Mesenchymal stem cell (in vitro differentiated cells and primary cell): ENCODE results near the gene EDA2R.

Source experiments
- DNase-seq: peaks from one replicate; pipeline ENCODE4 v3.0.0-alpha.2; 2013
- H2AFZ ChIP-seq: one replicate; pipeline ENCODE4 v1.6.1; 2013; ENCODE audit warnings: low read depth, mild to moderate bottlenecking, control low read depth, inconsistent platforms, low read length, moderate library complexity
- H2AK5ac ChIP-seq: 2 replicates; pipeline ENCODE4 v1.6.1; 2013; ENCODE audit warnings: low read length, moderate library complexity, mild to moderate bottlenecking, inconsistent platforms; ENCODE audit not compliant: severe bottlenecking
- H2BK120ac ChIP-seq: one replicate; pipeline ENCODE4 v1.6.1; 2013; ENCODE audit warnings: low read depth, mild to moderate bottlenecking, inconsistent platforms, low read length, moderate library complexity
- H2BK12ac ChIP-seq, 2 experiments: one replicate each; pipeline ENCODE4 v1.6.1; 2013; ENCODE audit warnings: inconsistent platforms in 2 of 2, low read length in 2 of 2, mild to moderate bottlenecking in 2 of 2, moderate library complexity in 2 of 2, control low read depth in 1 of 2
- H2BK15ac ChIP-seq: one replicate; pipeline ENCODE4 v1.6.1; 2013; ENCODE audit warnings: mild to moderate bottlenecking, low read depth, inconsistent platforms; ENCODE audit not compliant: poor library complexity, severe bottlenecking
- H2BK5ac ChIP-seq: 2 replicates; pipeline ENCODE4 v1.6.1; 2013; ENCODE audit warnings: low read depth, mild to moderate bottlenecking, low read length, control low read depth, inconsistent platforms; ENCODE audit not compliant: poor library complexity, severe bottlenecking
- H3K14ac ChIP-seq, 2 experiments: one replicate each; pipeline ENCODE4 v1.6.1; 2013; ENCODE audit warnings: inconsistent platforms in 2 of 2, low read length in 2 of 2, control low read depth in 1 of 2, mild to moderate bottlenecking in 1 of 2, moderate library complexity in 1 of 2
- H3K18ac ChIP-seq, 2 experiments: one replicate each; pipeline ENCODE4 v1.6.1; 2013; ENCODE audit warnings: inconsistent platforms in 2 of 2, low read length in 2 of 2, control low read depth in 1 of 2, low read depth in 1 of 2, mild to moderate bottlenecking in 1 of 2
- H3K23ac ChIP-seq, 2 experiments: one replicate each; pipeline ENCODE4 v1.6.1; 2013; ENCODE audit warnings: inconsistent platforms in 2 of 2, low read length in 2 of 2, mild to moderate bottlenecking in 2 of 2, moderate library complexity in 2 of 2, control low read depth in 1 of 2
- H3K27ac ChIP-seq: 2 replicates; pipeline ENCODE4 v1.5.1; 2013; ENCODE audit warnings: mild to moderate bottlenecking, moderate library complexity, low read length, control low read depth, inconsistent platforms; ENCODE audit not compliant: poor library complexity, severe bottlenecking
- H3K27me3 ChIP-seq, 2 experiments: 2 replicates each; pipeline versions ENCODE4 v1.6.1 to v1.7.0; 2013; ENCODE audit warnings: low read length in 2 of 2, mild to moderate bottlenecking in 2 of 2, moderate library complexity in 2 of 2, control low read depth in 1 of 2, inconsistent platforms in 1 of 2; ENCODE audit not compliant: control insufficient read depth in 1 of 2, insufficient read depth in 1 of 2
- H3K36me3 ChIP-seq, 2 experiments: 2 replicates each; pipeline versions ENCODE4 v1.6.1 to v1.7.0; 2013; ENCODE audit warnings: low read length in 2 of 2, control low read depth in 1 of 2, inconsistent platforms in 1 of 2, low read depth in 1 of 2, mild to moderate bottlenecking in 1 of 2; ENCODE audit not compliant: insufficient read depth in 2 of 2, control insufficient read depth in 1 of 2
- H3K4ac ChIP-seq, 2 experiments: one replicate each; pipeline ENCODE4 v1.6.1; 2013; ENCODE audit warnings: inconsistent platforms in 2 of 2, low read length in 2 of 2, mild to moderate bottlenecking in 2 of 2, moderate library complexity in 2 of 2, control low read depth in 1 of 2, low read depth in 1 of 2
- H3K4me1 ChIP-seq: 2 replicates; pipeline ENCODE4 v1.6.1; 2013; ENCODE audit warnings: low read depth, low read length, control low read depth; ENCODE audit not compliant: control insufficient read depth, insufficient read depth
- H3K4me2 ChIP-seq: 2 replicates; pipeline ENCODE4 v1.6.1; 2013; ENCODE audit warnings: low read length, mild to moderate bottlenecking, inconsistent platforms; ENCODE audit not compliant: poor library complexity, severe bottlenecking
- H3K4me3 ChIP-seq, 2 experiments: 2 replicates each; pipeline versions ENCODE4 v1.5.1 to v1.7.0; 2013; ENCODE audit warnings: low read length in 2 of 2, mild to moderate bottlenecking in 2 of 2, control low read depth in 1 of 2, low read depth in 1 of 2; ENCODE audit not compliant: insufficient read depth in 1 of 2
- H3K79me1 ChIP-seq: replicated peaks from 2 replicates; pipeline ENCODE4 v1.6.1; 2013; ENCODE audit warnings: mild to moderate bottlenecking, control low read depth, low read length, inconsistent platforms; ENCODE audit not compliant: poor library complexity, severe bottlenecking
- H3K9ac ChIP-seq: 2 replicates; pipeline ENCODE4 v1.7.0; 2013; ENCODE audit warnings: mild to moderate bottlenecking, low read length, moderate library complexity
- H3K9me3 ChIP-seq: 2 replicates; pipeline ENCODE4 v1.7.0; 2013; ENCODE audit warnings: mild to moderate bottlenecking, low read length; ENCODE audit not compliant: control insufficient read depth
- H4K8ac ChIP-seq: one replicate; pipeline ENCODE4 v1.6.1; 2013; ENCODE audit warnings: inconsistent platforms, mild to moderate bottlenecking, low read length, moderate library complexity
- H4K91ac ChIP-seq: one replicate; pipeline ENCODE4 v1.6.1; 2013; ENCODE audit warnings: mild to moderate bottlenecking, low read length, inconsistent platforms
- WGBS: methylation state at CpG from one replicate; pipeline ENCODE4 v1.1.7; 2013; ENCODE audit warnings: mixed read lengths; 5-methylcytosine and 5-hydroxymethylcytosine counted together

EDA2R gene

GRCh38 chrX:66676990-66677389 is 38.1 kb upstream of the EDA2R start:
- Histone ChIP-seq H3K4me3 (peak overlapping the region in 1 of 2 experiments; percentile 35), H2AK5ac (no peak overlapping the region), H4K91ac (no peak overlapping the region), H3K23ac (no peak overlapping the region), H3K14ac (no peak overlapping the region), H2BK15ac (no peak overlapping the region), H3K9ac (peak overlapping the region; percentile 79), H3K4me2 (no peak overlapping the region), H2BK120ac (no peak overlapping the region), H3K18ac (no peak overlapping the region), H3K79me1 (no peaks in the 10 kb centered on the region), H3K36me3 (no peaks in the 10 kb centered on the region), H3K9me3 (peaks cover 3% of the 10 kb centered on the region), H2BK12ac (no peak overlapping the region), H3K27ac (peak overlapping the region; percentile 3), H4K8ac (no peak overlapping the region), H3K27me3 (no peaks in the 10 kb centered on the region), H3K4me1 (no peaks in the 10 kb centered on the region), H3K4ac (no peak overlapping the region), H2AFZ (no peak overlapping the region), H2BK5ac (no peak overlapping the region)
- WGBS: no CpG with 5 or more reads among the region's 2 CpGs
- DNase-seq: peak; percentile 41

GRCh38 chrX:66676413-66676812 is 37.5 kb upstream of the EDA2R start:
- Histone ChIP-seq H4K91ac (no peak overlapping the region), H3K23ac (no peak overlapping the region), H3K4ac (no peak overlapping the region), H2BK120ac (no peak overlapping the region), H3K18ac (no peak overlapping the region), H3K9me3 (peaks cover 9% of the 10 kb centered on the region), H2BK15ac (no peak overlapping the region), H3K36me3 (no peaks in the 10 kb centered on the region), H2AK5ac (no peak overlapping the region), H3K14ac (no peak overlapping the region), H3K79me1 (no peaks in the 10 kb centered on the region), H2AFZ (no peak overlapping the region), H2BK12ac (no peak overlapping the region), H3K4me1 (no peaks in the 10 kb centered on the region), H3K27ac (no peak overlapping the region), H3K4me2 (no peak overlapping the region), H3K9ac (peak overlapping the region; percentile 79), H3K27me3 (no peaks in the 10 kb centered on the region), H2BK5ac (no peak overlapping the region), H4K8ac (no peak overlapping the region), H3K4me3 (peak overlapping the region in 1 of 2 experiments; percentile 25)
- DNase-seq: no peak
- 50% methylated on average over 1 of the region's 1 CpG for WGBS

DNA sequence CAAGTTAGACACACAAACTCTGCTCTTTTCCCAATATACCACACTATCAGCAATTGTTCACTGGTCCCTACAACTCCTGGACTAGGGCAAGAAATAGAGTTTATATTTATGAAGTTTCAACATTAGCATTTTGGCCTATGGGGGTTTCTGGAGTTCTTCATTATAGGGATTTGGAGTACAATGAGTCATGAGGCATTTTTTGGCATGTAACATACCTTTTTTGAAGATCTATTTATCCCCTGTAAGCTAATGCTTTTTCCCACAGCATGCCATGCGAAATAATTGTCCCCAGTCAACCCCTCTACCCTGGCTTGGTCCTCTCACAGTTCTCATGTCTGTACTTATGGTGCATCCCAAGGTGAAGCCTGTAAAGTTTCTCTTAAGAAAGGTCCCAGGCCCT is 36.7 kb upstream of the EDA2R start:
- Histone ChIP-seq H4K8ac (no peak overlapping the region), H3K4me2 (no peak overlapping the region), H2BK15ac (no peak overlapping the region), H3K18ac (no peak overlapping the region), H4K91ac (no peak overlapping the region), H3K14ac (no peak overlapping the region), H3K4me3 (no peak overlapping the region), H3K4me1 (no peaks in the 10 kb centered on the region), H3K4ac (no peak overlapping the region), H2BK12ac (no peak overlapping the region), H3K27ac (no peak overlapping the region), H3K9me3 (peaks cover 17% of the 10 kb centered on the region), H3K9ac (no peak overlapping the region), H2BK5ac (no peak overlapping the region), H3K79me1 (no peaks in the 10 kb centered on the region), H2AK5ac (no peak overlapping the region), H2BK120ac (no peak overlapping the region), H3K23ac (no peak overlapping the region), H2AFZ (no peak overlapping the region), H3K36me3 (no peaks in the 10 kb centered on the region), H3K27me3 (no peaks in the 10 kb centered on the region)
- 63% methylated on average over 1 of the region's 1 CpG for WGBS
- DNase-seq: no peak

DNA sequence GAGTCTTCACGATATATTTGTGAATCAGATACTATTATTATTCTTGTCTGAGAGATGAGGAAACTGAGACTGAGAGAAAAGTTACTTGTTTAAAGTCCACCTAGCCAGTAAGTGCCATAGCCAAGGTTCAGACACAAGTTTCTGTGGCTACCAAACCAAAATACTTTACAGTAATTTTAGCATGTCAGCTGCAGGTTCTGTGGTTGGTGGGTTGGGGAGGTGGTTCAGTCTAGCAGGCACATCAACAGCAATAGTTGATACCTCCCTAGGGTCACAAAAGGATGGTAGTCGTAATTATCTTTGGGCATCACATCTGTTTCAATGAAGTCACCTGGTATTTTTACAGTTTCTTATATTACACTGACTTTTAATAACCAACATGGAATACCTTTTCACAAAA is 35.6 kb upstream of the EDA2R start:
- Histone ChIP-seq H2BK12ac (no peak overlapping the region), H2BK120ac (no peak overlapping the region), H3K27ac (no peak overlapping the region), H3K23ac (no peak overlapping the region), H2BK5ac (no peak overlapping the region), H4K8ac (no peak overlapping the region), H3K4ac (no peak overlapping the region), H3K14ac (no peak overlapping the region), H3K4me3 (no peak overlapping the region), H3K27me3 (no peaks in the 10 kb centered on the region), H3K79me1 (no peaks in the 10 kb centered on the region), H4K91ac (no peak overlapping the region), H3K9ac (no peak overlapping the region), H3K4me1 (no peaks in the 10 kb centered on the region), H2AK5ac (no peak overlapping the region), H3K9me3 (peaks cover 17% of the 10 kb centered on the region), H3K36me3 (no peaks in the 10 kb centered on the region), H3K18ac (no peak overlapping the region), H2BK15ac (no peak overlapping the region), H2AFZ (no peak overlapping the region), H3K4me2 (no peak overlapping the region)
- no peak for DNase-seq
- no CpG with 5 or more reads among the region's 2 CpGs for WGBS
